Measurements from ENCODE around the gene ARSB. TPM values are rescaled to one million over a fixed set of nuclear protein-coding genes. Genes with fewer than 3 reads are reported as not detected.

The ARSB gene
- total and polyA plus RNA-seq, 2 donors (not counting 1 experiment from before 2014, with no cell fraction given), result 4.6 to 9.8 TPM

GRCh38 chr5:78785454-78785853 lies 199.7 kb downstream of the ARSB start:
- Histone ChIP-seq H3K79me2 (ENCODE audit: control insufficient read depth, insufficient read depth, low read length) (no peaks in the 10 kb centered on the region), H3K9me3 (ENCODE audit: control extremely low read depth in 1 of 3, control insufficient read depth in 2 of 3, insufficient read depth in 1 of 3, low read length in 2 of 3) (no peaks in the 10 kb centered on the region), H3K36me3 (replicated peaks in 1 of 2; ENCODE audit: control extremely low read depth in 1 of 2, control insufficient read depth in 1 of 2, extremely low read depth in 1 of 2, insufficient read depth in 2 of 2, low read length in 1 of 2) (peaks cover 0 to 9% of the 10 kb centered on the region in 2 experiments), H3K4me3 (ENCODE audit: control extremely low read depth in 1 of 5, extremely low read depth in 1 of 5, insufficient read depth in 1 of 5, low read depth in 2 of 5, low read length in 4 of 5) (no peak overlapping the region), H3K9ac (ENCODE audit: low read length) (no peak overlapping the region), H4K20me1 (ENCODE audit: control insufficient read depth, insufficient read depth, low read length, poor library complexity, severe bottlenecking) (no peaks in the 10 kb centered on the region), H2AFZ (ENCODE audit: insufficient read depth, low read depth, low read length, poor library complexity, severe bottlenecking) (no peak overlapping the region), H3K27ac (ENCODE audit: low read length in 2 of 2) (no peak overlapping the region), H3K4me2 (replicated peaks; ENCODE audit: low read depth, low read length, poor library complexity, severe bottlenecking) (no peak overlapping the region), H3K4me1 (ENCODE audit: control insufficient read depth in 2 of 2, insufficient read depth in 2 of 2, low read length in 2 of 2) (peaks cover 6 to 7% of the 10 kb centered on the region in 2 donors), H3K27me3 (replicated peaks in 1 of 4; ENCODE audit: control extremely low read depth in 1 of 4, control insufficient read depth in 3 of 4, insufficient read depth in 4 of 4, low read length in 3 of 4) (no peaks in the 10 kb centered on the region)
- no peak overlapping the region for H3K27ac Mint-ChIP-seq
- no peak for TF ChIP-seq CTCF (IDR thresholded peaks at IDR 0.05)
- TF ChIP-seq EZH2 (IDR thresholded peaks at IDR 0.05; ENCODE audit: borderline replicate concordance, insufficient read depth, low read depth, low read length, poor library complexity, severe bottlenecking), result no peak
- H3K27me3 Mint-ChIP-seq, result no peaks in the 10 kb centered on the region
- DNase-seq (no peak), ATAC-seq (ENCODE audit: low read depth) (no peak)
- peaks cover 5% of the 10 kb centered on the region for H3K9me3 Mint-ChIP-seq (ENCODE audit: insufficient read depth)
- peaks cover 26% of the 10 kb centered on the region for H3K4me1 Mint-ChIP-seq
- POLR2A ChIA-PET, result no interaction called here
- intact Hi-C loops (cut with micrococcal nuclease), result no loop called here
- CTCF ChIA-PET, result no interaction called here
- WGBS (ENCODE audit: insufficient coverage), result 100% methylated on average over 1 of the region's 1 CpG
- no peak overlapping the region for H3K4me3 Mint-ChIP-seq

- ChIA-PET CTCF (no interaction called here), POLR2A (no interaction called here)
- Histone ChIP-seq H3K4me1 (ENCODE audit: control insufficient read depth in 2 of 2, insufficient read depth in 2 of 2, low read length in 2 of 2) (peaks cover 6 to 7% of the 10 kb centered on the region in 2 donors), H4K20me1 (ENCODE audit: control insufficient read depth, insufficient read depth, low read length, poor library complexity, severe bottlenecking) (no peaks in the 10 kb centered on the region), H3K27me3 (replicated peaks in 1 of 4; ENCODE audit: control extremely low read depth in 1 of 4, control insufficient read depth in 3 of 4, insufficient read depth in 4 of 4, low read length in 3 of 4) (no peaks in the 10 kb centered on the region), H3K9ac (ENCODE audit: low read length) (no peak overlapping the region), H3K79me2 (ENCODE audit: control insufficient read depth, insufficient read depth, low read length) (no peaks in the 10 kb centered on the region), H3K27ac (ENCODE audit: low read length in 2 of 2) (no peak overlapping the region), H3K4me2 (replicated peaks; ENCODE audit: low read depth, low read length, poor library complexity, severe bottlenecking) (no peak overlapping the region), H2AFZ (ENCODE audit: insufficient read depth, low read depth, low read length, poor library complexity, severe bottlenecking) (no peak overlapping the region), H3K9me3 (ENCODE audit: control extremely low read depth in 1 of 3, control insufficient read depth in 2 of 3, insufficient read depth in 1 of 3, low read length in 2 of 3) (no peaks in the 10 kb centered on the region), H3K4me3 (ENCODE audit: control extremely low read depth in 1 of 5, extremely low read depth in 1 of 5, insufficient read depth in 1 of 5, low read depth in 2 of 5, low read length in 4 of 5) (no peak overlapping the region), H3K36me3 (replicated peaks in 1 of 2; ENCODE audit: control extremely low read depth in 1 of 2, control insufficient read depth in 1 of 2, extremely low read depth in 1 of 2, insufficient read depth in 2 of 2, low read length in 1 of 2) (peaks cover 0 to 17% of the 10 kb centered on the region in 2 experiments)
- DNase-seq (no peak), ATAC-seq (ENCODE audit: low read depth) (no peak)
- H3K4me1 Mint-ChIP-seq, result peaks cover 16% of the 10 kb centered on the region
- intact Hi-C loops (cut with micrococcal nuclease), result no loop called here
- no peak overlapping the region for H3K4me3 Mint-ChIP-seq
- no peak for TF ChIP-seq CTCF (IDR thresholded peaks at IDR 0.05)
- no peak for TF ChIP-seq EZH2 (IDR thresholded peaks at IDR 0.05; ENCODE audit: borderline replicate concordance, insufficient read depth, low read depth, low read length, poor library complexity, severe bottlenecking)
- no peak overlapping the region for H3K27ac Mint-ChIP-seq
- H3K27me3 Mint-ChIP-seq, result no peaks in the 10 kb centered on the region
- 100% methylated on average over 1 of the region's 2 CpGs for WGBS (ENCODE audit: insufficient coverage)
- H3K9me3 Mint-ChIP-seq (ENCODE audit: insufficient read depth), result peaks cover 5% of the 10 kb centered on the region
Measured at GRCh38 chr5:78783434-78784130, 201.5 kb downstream of the ARSB start.
